HEK293T (cell line): ENCODE measurements around the gene ARHGEF10L.
"Not testable (repeated sequence)": the region's sequence is repeated elsewhere in the genome, so short reads cannot be mapped to it uniquely, and the experiment has no call there.

Experiments
- CTCF ChIA-PET: fragments of 350-600 bp; formaldehyde crosslinking; extraction: SDS; loops from one replicate; lab custom pipeline; 2021; ENCODE audit warnings: antibody characterized with exemption, inconsistent platforms; lab: Yijun Ruan, JAX
- POLR2A ChIA-PET: fragments of 350-600 bp; formaldehyde crosslinking; extraction: SDS; loops from one replicate; lab custom pipeline; 2020; ENCODE audit warnings: antibody characterized with exemption, inconsistent platforms; lab: Yijun Ruan, JAX
- DNase-seq: peaks from one replicate; pipeline ENCODE4 v3.0.0; 2012; ENCODE audit warnings: mixed read lengths; ENCODE audit errors: extremely low spot score
- ARNT ChIP-seq: fragments of 450-650 bp; IDR thresholded peaks from 2 replicates; pipeline ENCODE4 v1.6.1; 2017; ENCODE audit warnings: mild to moderate bottlenecking
- BHLHE40 ChIP-seq: fragments of 450-650 bp; IDR thresholded peaks from 2 replicates; pipeline ENCODE4 v1.6.1; 2016; ENCODE audit warnings: mild to moderate bottlenecking, moderate library complexity, borderline replicate concordance
- CTBP1 ChIP-seq: fragments of 450-650 bp; IDR thresholded peaks from 2 replicates; pipeline ENCODE4 v1.6.1; 2016; ENCODE audit warnings: borderline replicate concordance
- ELF4 ChIP-seq: fragments of 450-650 bp; IDR thresholded peaks from 2 replicates; pipeline ENCODE4 v1.6.1; 2017; ENCODE audit warnings: antibody characterized with exemption
- FOXA1 ChIP-seq: fragments of 450-650 bp; IDR thresholded peaks from 2 replicates; pipeline ENCODE4 v1.6.1; 2016; ENCODE audit warnings: mild to moderate bottlenecking
- FOXK2 ChIP-seq: fragments of 450-650 bp; IDR thresholded peaks from 2 replicates; pipeline ENCODE4 v1.6.1; 2016; ENCODE audit warnings: mild to moderate bottlenecking
- FOXM1 ChIP-seq: fragments of 450-650 bp; IDR thresholded peaks from 2 replicates; pipeline ENCODE4 v1.6.1; 2017; ENCODE audit warnings: mild to moderate bottlenecking, borderline replicate concordance
- HDGF ChIP-seq: fragments of 450-650 bp; IDR thresholded peaks from 2 replicates; pipeline ENCODE4 v1.6.1; 2017; ENCODE audit warnings: antibody characterized with exemption, borderline replicate concordance
- L3MBTL2 ChIP-seq: fragments of 450-650 bp; conservative IDR thresholded peaks from 2 replicates; pipeline ENCODE4 v1.6.1; 2016; ENCODE audit warnings: mild to moderate bottlenecking
- LEF1 ChIP-seq: fragments of 450-650 bp; IDR thresholded peaks from 2 replicates; pipeline ENCODE4 v1.6.1; 2017; ENCODE audit warnings: mild to moderate bottlenecking, borderline replicate concordance
- NFRKB ChIP-seq: fragments of 450-650 bp; IDR thresholded peaks from 2 replicates; pipeline ENCODE4 v1.6.1; 2016; ENCODE audit warnings: mild to moderate bottlenecking, moderate library complexity
- SP1 ChIP-seq: fragments of 450-650 bp; IDR thresholded peaks from 2 replicates; pipeline ENCODE4 v1.6.1; 2017
- SUZ12 ChIP-seq: fragments of 450-650 bp; IDR thresholded peaks from 2 replicates; pipeline ENCODE4 v1.6.1; 2016; ENCODE audit warnings: mild to moderate bottlenecking
- TARDBP ChIP-seq: fragments of 450-650 bp; IDR thresholded peaks from 2 replicates; pipeline ENCODE4 v1.6.1; 2016
- ZNF384 ChIP-seq: fragments of 450-650 bp; IDR thresholded peaks from 2 replicates; pipeline ENCODE4 v1.6.1; 2016
- TF ChIP-seq, protein P1 (sequence below): fragments of 450-650 bp; IDR thresholded peaks from 2 replicates; pipeline ENCODE4 v1.6.1; 2016

ARHGEF10L gene

DNA sequence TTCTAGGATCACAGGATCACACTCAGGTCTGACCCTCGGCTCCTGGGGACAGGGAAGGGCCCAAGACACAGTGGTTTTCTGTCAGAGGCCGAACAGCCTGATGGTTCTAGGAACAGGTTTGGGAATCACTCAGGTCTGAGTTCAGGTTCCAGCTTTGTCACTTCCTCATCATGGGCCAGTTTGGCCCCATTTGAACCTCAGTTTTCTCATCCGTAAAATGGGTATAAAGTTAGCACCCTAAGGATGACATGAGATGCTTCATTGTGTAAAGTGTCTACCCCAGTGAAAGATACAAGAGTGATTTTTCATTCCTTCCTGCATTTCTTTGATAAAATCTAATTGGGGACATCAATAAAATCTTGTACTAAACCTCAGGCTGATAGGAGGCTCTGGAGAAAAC is 204.4 kb downstream of the ARHGEF10L start:
- TF ChIP-seq SP1: no peak
- TF ChIP-seq ZNF384: no peak
- TF ChIP-seq SUZ12: no peak
- no peak for TF ChIP-seq FOXK2
- no peak for TF ChIP-seq BHLHE40
- no peak for TF ChIP-seq CTBP1
- TF ChIP-seq TARDBP: no peak
- TF ChIP-seq, protein P1, sequence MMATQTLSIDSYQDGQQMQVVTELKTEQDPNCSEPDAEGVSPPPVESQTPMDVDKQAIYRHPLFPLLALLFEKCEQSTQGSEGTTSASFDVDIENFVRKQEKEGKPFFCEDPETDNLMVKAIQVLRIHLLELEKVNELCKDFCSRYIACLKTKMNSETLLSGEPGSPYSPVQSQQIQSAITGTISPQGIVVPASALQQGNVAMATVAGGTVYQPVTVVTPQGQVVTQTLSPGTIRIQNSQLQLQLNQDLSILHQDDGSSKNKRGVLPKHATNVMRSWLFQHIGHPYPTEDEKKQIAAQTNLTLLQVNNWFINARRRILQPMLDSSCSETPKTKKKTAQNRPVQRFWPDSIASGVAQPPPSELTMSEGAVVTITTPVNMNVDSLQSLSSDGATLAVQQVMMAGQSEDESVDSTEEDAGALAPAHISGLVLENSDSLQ: no peak
- no peak for TF ChIP-seq NFRKB
- TF ChIP-seq ELF4: no peak
- no peak for TF ChIP-seq FOXA1
- no peak for TF ChIP-seq L3MBTL2
- TF ChIP-seq ARNT: no peak
- no peak for TF ChIP-seq LEF1
- TF ChIP-seq FOXM1: no peak
- no peak for TF ChIP-seq HDGF
- DNase-seq: no peak
- POLR2A ChIA-PET: no interaction called here

GRCh38 chr1:17744666-17745478 is 205.4 kb downstream of the ARHGEF10L start:
- POLR2A ChIA-PET: no interaction called here
- TF ChIP-seq ELF4: no peak
- no peak for TF ChIP-seq LEF1
- TF ChIP-seq ZNF384: no peak
- TF ChIP-seq TARDBP: no peak
- TF ChIP-seq, protein P1: no peak
- no peak for TF ChIP-seq SUZ12
- no peak for TF ChIP-seq CTBP1
- TF ChIP-seq FOXA1: no peak
- TF ChIP-seq ARNT: no peak
- no peak for TF ChIP-seq BHLHE40
- no peak for TF ChIP-seq L3MBTL2
- no peak for TF ChIP-seq NFRKB
- TF ChIP-seq HDGF: no peak
- TF ChIP-seq FOXM1: no peak
- no peak for TF ChIP-seq FOXK2
- no peak for TF ChIP-seq SP1
- no peak for DNase-seq
- CTCF ChIA-PET: interaction anchor here (1.1 kb wide), 1 partner anchor 28 kb away, joined by 10 read pairs; no protein-coding TSS in a partner anchor

More for the DNA sequence above, 204.4 kb downstream of the ARHGEF10L start:
- CTCF ChIA-PET: no interaction called here

DNA sequence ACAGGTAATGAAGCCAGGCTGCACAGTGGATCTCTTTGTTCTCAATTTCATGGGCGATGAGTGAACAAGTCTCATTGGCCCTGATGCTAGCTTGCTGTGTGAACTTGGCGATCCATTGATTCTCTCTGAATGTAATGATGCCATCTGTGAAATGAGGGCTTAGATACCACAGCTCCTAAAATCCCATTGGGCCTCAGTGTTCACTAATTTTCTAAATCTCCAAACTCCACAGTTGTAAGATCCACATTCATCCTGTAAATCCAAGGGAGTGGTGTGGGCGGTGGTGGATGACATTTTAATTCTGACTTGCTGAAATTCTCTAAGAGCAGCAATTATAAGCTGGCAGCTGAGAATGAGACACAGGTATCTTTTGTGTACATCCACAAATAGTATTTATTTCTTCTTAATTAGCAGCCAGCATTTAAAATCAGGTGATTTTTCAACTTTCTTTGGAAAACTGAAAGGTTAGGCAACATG is 206.0 kb downstream of the ARHGEF10L start:
- TF ChIP-seq ARNT (no peak), HDGF (no peak), SUZ12 (no peak), TARDBP (no peak), SP1 (no peak), FOXA1 (no peak), ELF4 (no peak), FOXM1 (no peak), LEF1 (no peak), ZNF384 (no peak), L3MBTL2 (no peak), NFRKB (no peak), CTBP1 (no peak), FOXK2 (no peak), BHLHE40 (no peak)
- TF ChIP-seq, protein P1: no peak
- CTCF ChIA-PET: interaction anchor here (0.7 to 1.1 kb wide), 2 partner anchors 27 to 823 kb away, joined by 3 to 10 read pairs; no protein-coding TSS in a partner anchor
- no peak for DNase-seq
- POLR2A ChIA-PET: no interaction called here

GRCh38 chr1:17746281-17746680 is 206.8 kb downstream of the ARHGEF10L start:
- POLR2A ChIA-PET: not testable (repeated sequence)
- CTCF ChIA-PET: interaction anchor here (0.5 to 0.7 kb wide), 2 partner anchors 822 to 1038 kb away, joined by 3 to 4 read pairs; no protein-coding TSS in a partner anchor

GRCh38 chr1:17746920-17747319 is 207.4 kb downstream of the ARHGEF10L start:
- no peak for TF ChIP-seq SUZ12
- TF ChIP-seq ARNT: no peak
- TF ChIP-seq BHLHE40: no peak
- POLR2A ChIA-PET: no interaction called here
- CTCF ChIA-PET: no interaction called here
- no peak for DNase-seq

More at GRCh38 chr1:17746281-17746680, 206.8 kb downstream of the ARHGEF10L start:
- DNase-seq: not testable (repeated sequence)
